Ovary (tissue), 9 donors: ENCODE results near the gene RASA3. TPM values are rescaled to one million over a fixed set of nuclear protein-coding genes. Genes with fewer than 3 reads are reported as not detected.

Experiments
- DNase-seq, 5 donors: peaks; one replicate each; pipeline ENCODE4 v3.0.0-alpha.2; 2019 to 2020
- H3K27ac ChIP-seq, 2 donors: fragments of 200-600 bp; one replicate each; pipeline versions ENCODE4 v1.5.1 to v1.8.0; 2019 to 2022
- H3K27me3 ChIP-seq: fragments of 200-600 bp; one replicate; pipeline ENCODE4 v1.8.0; 2022
- H3K36me3 ChIP-seq: fragments of 200-600 bp; sonication (generic); one replicate; pipeline ENCODE4 v1.5.1; 2019
- H3K4me1 ChIP-seq: one replicate; pipeline ENCODE4 v1.8.1; 2013; ENCODE audit warnings: mild to moderate bottlenecking, moderate library complexity; ENCODE audit not compliant: insufficient read depth
- H3K4me3 ChIP-seq: fragments of 200-600 bp; sonication (generic); one replicate; pipeline ENCODE4 v1.5.1; 2017
- H3K9me3 ChIP-seq, 2 donors: fragments of 200-600 bp in 1 of 2; sonication (generic) in 1 of 2; one replicate each; pipeline versions ENCODE4 v1.5.1 to v1.8.1; 2013 to 2019; ENCODE audit warnings: mild to moderate bottlenecking in 1 of 2, moderate library complexity in 1 of 2
- CTCF ChIP-seq, 3 donors: fragments of 450-650 bp in 2 of 3; fragments of 200-600 bp in 1 of 3; IDR thresholded peaks; one replicate each; pipeline versions ENCODE4 v1.5.1 to v1.8.0; 2016 to 2022; ENCODE audit warnings: antibody characterized with exemption in 3 of 3, mild to moderate bottlenecking in 1 of 3
- EP300 ChIP-seq: sonication (generic); formaldehyde crosslinking; IDR thresholded peaks from one replicate; pipeline ENCODE4 v1.6.1; 2017; ENCODE audit warnings: antibody characterized with exemption
- POLR2A ChIP-seq: fragments of 450-650 bp; IDR thresholded peaks from one replicate; pipeline ENCODE4 v1.6.1; 2017; ENCODE audit warnings: antibody characterized with exemption, mild to moderate bottlenecking, moderate library complexity
- WGBS, 3 donors: extraction: QIAGEN DNeasy Blood & Tissue Kit in 1 of 3; methylation state at CpG; one replicate each; pipeline versions ENCODE4 v1.1.5 to v1.1.7; 2013 to 2017; 5-methylcytosine and 5-hydroxymethylcytosine counted together
- intact Hi-C, 4 donors: fragments of 100-400 bp; cut with DNase I; formaldehyde crosslinking; loops; one replicate each; pipeline versions ENCODE4 v1.11.0 to v1.15.1; 2022 to 2023
- polyA plus RNA-seq, 2 donors: library from polyadenylated mRNA; stranded (reverse); fragments of 200-250 nt in 1 of 2; fragments of 350-450 nt in 1 of 2; fragmentation: Illumina TruSeq in 1 of 2; extraction: RNeasy Lipid Tissue Mini Kit (QIAGEN cat#74804) in 1 of 2; gene quantifications; one replicate each; pipeline ENCODE4 v1.2.3, GENCODE V29; 2013 to 2014
- total RNA-seq, 7 donors: library from RNA; depleted of rRNA in 2 of 7; stranded (reverse); fragments of >200 nt in 2 of 7; fragmentation: NEBNext Ultra II Directional in 3 of 7; extraction: Animal tissue kit (Norgen Biotek cat#: 25700) in 3 of 7; gene quantifications; one replicate each; pipeline versions ENCODE4 v1.1.0 to v1.2.4, GENCODE V29; 2016 to 2023
- donor health status: DM: no; HTN: no; CAD: no; lungs with moderate emphysema.
- donor health status: DM: no; HTN: no; CAD: no.
- donor health status: Bipolar disorder and iron deficiency.
- donor health status: DM: yes; HTN: yes; CAD: no.
- donor health status: DM: no; HTN: no; CAD: no.
- donor health status: DM: yes; HTN: yes; CAD: no.

The RASA3 gene
- total and polyA plus RNA-seq, 9 donors: 5.4 to 16.9 (median 9.4) TPM

- DNase-seq: no peak
- H3K27ac ChIP-seq: no peak overlapping the region
- H3K4me1 ChIP-seq: peaks cover 2% of the 10 kb centered on the region
- no peak for TF ChIP-seq CTCF (IDR thresholded peaks at IDR 0.05)
- H3K4me3 ChIP-seq: no peak overlapping the region
- WGBS, 3 donors: 81 to 89% (median 83%) methylated on average over 9 of the region's 9 CpGs
- H3K36me3 ChIP-seq: no peaks in the 10 kb centered on the region
- H3K27me3 ChIP-seq: no peaks in the 10 kb centered on the region
- intact Hi-C loops: loop anchor here in 1 of 4 donors (5.0 kb wide), 1 partner anchor 58 kb away; no protein-coding TSS in a partner anchor
- no peaks in the 10 kb centered on the region for H3K9me3 ChIP-seq
Observed at GRCh38 chr13:114124921-114125320, 7.5 kb downstream of the RASA3 start.

- WGBS, 3 donors: 92 to 94% (median 93%) methylated on average over 18 of the region's 18 CpGs
- H3K4me3 ChIP-seq: no peak overlapping the region
- TF ChIP-seq POLR2A: no peak
- TF ChIP-seq CTCF (IDR thresholded peaks at IDR 0.05): no peak
- TF ChIP-seq EP300: no peak
- H3K36me3 ChIP-seq: no peaks in the 10 kb centered on the region
- no peak for DNase-seq
- H3K27me3 ChIP-seq: no peaks in the 10 kb centered on the region
- H3K9me3 ChIP-seq: no peaks in the 10 kb centered on the region
- intact Hi-C loops: no loop called here
- H3K4me1 ChIP-seq: peaks cover 2% of the 10 kb centered on the region
- H3K27ac ChIP-seq: no peak overlapping the region
Observed at GRCh38 chr13:114124431-114124830, 8.0 kb downstream of the RASA3 start.

- H3K9me3 ChIP-seq: no peaks in the 10 kb centered on the region
- no peaks in the 10 kb centered on the region for H3K36me3 ChIP-seq
- DNase-seq: no peak
- no peak overlapping the region for H3K27ac ChIP-seq
- intact Hi-C loops: no loop called here
- no peaks in the 10 kb centered on the region for H3K27me3 ChIP-seq
- WGBS, 3 donors: 92 to 95% (median 94%) methylated on average over 14 of the region's 14 CpGs
- TF ChIP-seq POLR2A: no peak
- no peak overlapping the region for H3K4me3 ChIP-seq
- peaks cover 2% of the 10 kb centered on the region for H3K4me1 ChIP-seq
Observed at GRCh38 chr13:114123876-114124275, 8.5 kb downstream of the RASA3 start.

GRCh38 chr13:114123448-114123847 is 9.0 kb downstream of the RASA3 start:
- no peak for TF ChIP-seq EP300
- TF ChIP-seq POLR2A: no peak
- TF ChIP-seq CTCF (IDR thresholded peaks at IDR 0.05): no peak
- H3K27ac ChIP-seq: no peak overlapping the region
- 83 to 87% (median 86%) methylated on average over 17 of the region's 17 CpGs for WGBS, 3 donors
- no peak overlapping the region for H3K4me3 ChIP-seq
- H3K9me3 ChIP-seq: no peaks in the 10 kb centered on the region
- intact Hi-C loops: no loop called here
- no peaks in the 10 kb centered on the region for H3K27me3 ChIP-seq
- H3K36me3 ChIP-seq: no peaks in the 10 kb centered on the region
- peaks cover 3% of the 10 kb centered on the region for H3K4me1 ChIP-seq
- no peak for DNase-seq

- intact Hi-C loops: no loop called here
- Histone ChIP-seq H3K36me3 (no peaks in the 10 kb centered on the region), H3K4me1 (peaks cover 2% of the 10 kb centered on the region), H3K27me3 (no peaks in the 10 kb centered on the region), H3K4me3 (no peak overlapping the region), H3K9me3 (no peaks in the 10 kb centered on the region), H3K27ac (no peak overlapping the region)
- no peak for TF ChIP-seq CTCF (IDR thresholded peaks at IDR 0.05)
- TF ChIP-seq EP300: no peak
- TF ChIP-seq POLR2A: no peak
- DNase-seq: peak in 1 of 5 donors; percentile 14
- WGBS, 3 donors: 93 to 95% (median 94%) methylated on average over 25 to 26 of the region's 26 CpGs
Observed at GRCh38 chr13:114122591-114123211, 9.7 kb downstream of the RASA3 start.
